A549 (cell line): ENCODE measurements around the gene RXRG. TPM values are rescaled to one million over a fixed set of nuclear protein-coding genes. Genes with fewer than 3 reads are reported as not detected.

Experiments used
- ATAC-seq, 2 experiments: fragments of 200-7000 bp in 1 of 2; fragments of >200 bp in 1 of 2; cut with Nextera tagmentation in 1 of 2; cut with Tn5 transposase in 1 of 2; 3 replicates each; pipeline versions ENCODE4 v1.8.0 to v1.9.1; 2018 to 2020; ENCODE audit warnings: mild to moderate bottlenecking in 1 of 2, moderate library complexity in 1 of 2
- CTCF ChIA-PET: fragments of 300-600 bp; sonication (Branson Sonifier 250); formaldehyde crosslinking; extraction: SDS; loops from one replicate; lab custom pipeline; 2021; ENCODE audit warnings: antibody characterized with exemption, inconsistent platforms; lab: Yijun Ruan, JAX
- POLR2A ChIA-PET: fragments of 350-600 bp; formaldehyde crosslinking; extraction: SDS; loops from one replicate; lab custom pipeline; 2021; ENCODE audit warnings: antibody characterized with exemption, inconsistent platforms; lab: Yijun Ruan, JAX
- DNase-seq, 2 experiments: peaks; one replicate each; pipeline versions ENCODE4 v3.0.0 to v3.0.0-alpha.2; 2011 to 2016; ENCODE audit warnings: low read depth in 1 of 2, low spot score in 1 of 2
- FAIRE-seq: peaks from 2 replicates; lab custom pipeline; 2011; peaks lifted over from hg19 to GRCh38; lab: Jason Lieb, UNC
- H3K27ac ChIP-seq, 2 experiments: fragments of >200 bp; sonication (Bioruptor Twin); formaldehyde crosslinking; 3 replicates each; pipeline ENCODE4 v1.5.1; 2016 to 2017
- H3K4me1 ChIP-seq: fragments of >200 bp; sonication (Bioruptor Twin); formaldehyde crosslinking; 3 replicates; pipeline ENCODE4 v1.6.1; 2016
- H3K4me2 ChIP-seq: fragments of >200 bp; sonication (Bioruptor Twin); formaldehyde crosslinking; 3 replicates; pipeline ENCODE4 v1.6.1; 2016
- H3K4me3 ChIP-seq: fragments of >200 bp; sonication (Bioruptor Twin); formaldehyde crosslinking; 3 replicates; pipeline ENCODE4 v1.5.1; 2016
- H3K9me3 ChIP-seq: fragments of >200 bp; sonication (Bioruptor Twin); formaldehyde crosslinking; 3 replicates; pipeline ENCODE4 v1.6.1; 2016
- CBX8 ChIP-seq: fragments of 200-600 bp; sonication (generic); IDR thresholded peaks from 2 replicates; pipeline ENCODE4 v1.6.1; 2016
- CEBPB ChIP-seq, 2 experiments: fragments of >200 bp in 1 of 2; sonication (Bioruptor Twin) in 1 of 2; formaldehyde crosslinking in 1 of 2; IDR thresholded peaks; 2 replicates each; pipeline ENCODE4 v1.6.1; 2012 to 2016
- EHMT2 ChIP-seq: fragments of 200-600 bp; sonication (generic); IDR thresholded peaks from 2 replicates; pipeline ENCODE4 v1.6.1; 2016; ENCODE audit warnings: antibody characterized with exemption, low read depth, mild to moderate bottlenecking, moderate library complexity
- ELK1 ChIP-seq: fragments of 150-350 bp; IDR thresholded peaks from 2 replicates; pipeline ENCODE4 v1.6.1; 2014; ENCODE audit warnings: low read depth, mild to moderate bottlenecking, low read length
- ESRRA ChIP-seq: fragments of 150-350 bp; IDR thresholded peaks from 2 replicates; pipeline ENCODE4 v1.6.1; 2014; ENCODE audit warnings: mild to moderate bottlenecking, low read length, borderline replicate concordance
- HOXA7 ChIP-seq: fragments of 250-450 bp; sonication (Bioruptor Pico); IDR thresholded peaks from 2 replicates; pipeline ENCODE4 v1.5.0; 2020; ENCODE audit warnings: mild to moderate bottlenecking, moderate library complexity
- HOXB13 ChIP-seq: fragments of 250-450 bp; sonication (Bioruptor Pico); IDR thresholded peaks from 2 replicates; pipeline ENCODE4 v1.5.0; 2020; ENCODE audit warnings: low read depth, mild to moderate bottlenecking, moderate library complexity
- JUN ChIP-seq, 2 experiments: fragments of >200 bp; sonication (Bioruptor Twin); formaldehyde crosslinking; IDR thresholded peaks; 2 replicates in 1 of 2; 3 replicates in 1 of 2; pipeline ENCODE4 v1.6.1; 2016 to 2017
- JUNB ChIP-seq: fragments of >200 bp; sonication (Bioruptor Twin); formaldehyde crosslinking; IDR thresholded peaks from 2 replicates; pipeline ENCODE4 v1.6.1; 2016
- NFE2L2 ChIP-seq: fragments of 150-350 bp; conservative IDR thresholded peaks from 2 replicates; pipeline ENCODE4 v1.6.1; 2014; ENCODE audit warnings: low read length
- NPAS2 ChIP-seq: fragments of 250-450 bp; sonication (Bioruptor Pico); IDR thresholded peaks from 2 replicates; pipeline ENCODE4 v1.8.0; 2022; ENCODE audit warnings: mild to moderate bottlenecking, moderate library complexity, borderline replicate concordance
- POLR2AphosphoS2 ChIP-seq: conservative IDR thresholded peaks from 2 replicates; pipeline ENCODE4 v1.6.1; 2012; ENCODE audit warnings: low read length, improper control_type of control experiment, inconsistent platforms
- RFX5 ChIP-seq: fragments of 450-650 bp; IDR thresholded peaks from 2 replicates; pipeline ENCODE4 v1.7.1; 2014; ENCODE audit warnings: antibody characterized with exemption, mild to moderate bottlenecking, moderate library complexity
- USF2 ChIP-seq: fragments of 450-650 bp; IDR thresholded peaks from 2 replicates; pipeline ENCODE4 v1.6.1; 2014; ENCODE audit warnings: antibody characterized with exemption
- ZSCAN20 ChIP-seq: fragments of 250-450 bp; sonication (Bioruptor Pico); IDR thresholded peaks from 2 replicates; pipeline ENCODE4 v1.8.0; 2022; ENCODE audit warnings: mild to moderate bottlenecking, moderate library complexity
- WGBS: methylation state at CpG from one replicate; pipeline ENCODE4 v1.1.6; 2017; ENCODE audit errors: missing lambda C conversion rate; 5-methylcytosine and 5-hydroxymethylcytosine counted together
- polyA plus RNA-seq, 4 experiments: library from polyadenylated mRNA; depleted of rRNA in 3 of 4; stranded (reverse); fragments of >200 nt; fragmentation: RNase III in 1 of 4; extraction: RNeasy Plus Mini Kit Qiagen cat#74134 plus additional on column Dnase treatment in 1 of 4; gene quantifications; 2 replicates in 3 of 4; 3 replicates in 1 of 4; pipeline ENCODE4 v1.2.3, GENCODE V29; 2011 to 2017
- TF ChIP-seq, protein P1 (sequence below): IDR thresholded peaks from 2 replicates; pipeline ENCODE4 v1.6.1; 2012; ENCODE audit warnings: low read depth, borderline replicate concordance
- TF ChIP-seq, protein P2 (sequence below): fragments of 200-600 bp; sonication (generic); IDR thresholded peaks from 2 replicates; pipeline ENCODE4 v1.6.1; 2016; ENCODE audit warnings: antibody characterized with exemption, mild to moderate bottlenecking, moderate library complexity
- TF ChIP-seq, protein P3 (sequence below): fragments of >200 bp; sonication (Bioruptor Twin); formaldehyde crosslinking; IDR thresholded peaks from 3 replicates; pipeline ENCODE4 v1.6.1; 2016

RXRG gene
- polyA plus RNA-seq, 2 of the 4 experiments (the other 2 are of a cell fraction), result not detected

DNA sequence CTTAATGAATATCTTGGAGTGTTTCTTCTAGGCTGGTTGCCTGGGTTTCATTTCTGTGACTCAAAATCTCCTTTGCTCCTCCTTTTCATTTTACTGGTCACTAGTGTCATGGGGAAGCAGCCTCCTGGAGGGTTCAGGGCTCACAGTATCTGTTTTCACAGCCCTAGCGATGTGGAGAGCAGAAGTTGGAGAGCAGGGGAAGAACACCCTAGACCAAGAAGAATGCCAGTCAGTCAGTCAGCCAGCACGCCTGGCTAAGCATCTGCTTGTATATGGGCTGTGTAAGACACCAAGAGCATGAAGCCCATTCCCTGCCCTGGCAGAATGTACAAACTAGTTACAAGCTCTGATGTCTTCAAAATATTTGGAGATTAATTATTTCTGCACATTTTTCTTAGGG is 7.9 kb downstream of the RXRG start:
- ChIA-PET CTCF (no interaction called here), POLR2A (no interaction called here)
- DNase-seq (no peak), ATAC-seq (no peak), FAIRE-seq (no peak)
- Histone ChIP-seq H3K4me1 (no peaks in the 10 kb centered on the region), H3K27ac (no peak overlapping the region), H3K4me2 (no peak overlapping the region), H3K9me3 (no peaks in the 10 kb centered on the region), H3K4me3 (no peak overlapping the region)
- TF ChIP-seq JUN (IDR thresholded peaks at IDR 0.05) (no peak), CBX8 (no peak), POLR2AphosphoS2 (no peak)
- 0% methylated on average over 2 of the region's 2 CpGs for WGBS

DNA sequence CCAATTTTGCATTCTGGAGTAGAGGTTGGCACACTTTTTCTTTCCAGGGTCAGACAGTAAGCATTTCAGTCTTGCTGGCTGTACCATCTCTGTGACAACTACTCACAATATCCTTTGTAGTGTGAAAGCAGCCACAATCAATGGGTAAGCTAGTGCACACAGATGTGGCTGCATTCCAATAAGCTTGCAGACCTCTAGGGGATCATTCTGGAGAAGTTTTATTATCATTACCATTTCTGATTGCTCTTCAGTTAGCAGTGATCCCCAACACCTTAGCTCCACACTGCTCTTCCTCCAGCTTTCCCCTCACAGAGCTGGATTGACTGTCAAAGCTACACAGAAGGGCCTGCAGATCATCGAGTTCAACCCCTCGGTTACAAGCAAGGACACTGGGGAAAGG is 9.1 kb downstream of the RXRG start:
- no peak for DNase-seq

GRCh38 chr1:165434281-165434680 is 10.6 kb downstream of the RXRG start:
- TF ChIP-seq ESRRA (no peak), USF2 (no peak), ELK1 (no peak)
- H3K27ac ChIP-seq, result no peak overlapping the region
- no peak overlapping the region for H3K4me2 ChIP-seq
- ChIA-PET CTCF (no interaction called here), POLR2A (no interaction called here)
- 3% methylated on average over 2 of the region's 2 CpGs for whole genome bisulfite sequencing
- ATAC-seq (no peak), DNase-seq (no peak), FAIRE-seq (no peak)
- no peaks in the 10 kb centered on the region for H3K9me3 ChIP-seq
- no peak overlapping the region for H3K4me3 ChIP-seq
- no peaks in the 10 kb centered on the region for H3K4me1 ChIP-seq

More for the DNA sequence above, 9.1 kb downstream of the RXRG start:
- Histone ChIP-seq H3K4me3 (no peak overlapping the region), H3K4me1 (no peaks in the 10 kb centered on the region), H3K4me2 (no peak overlapping the region), H3K27ac (no peak overlapping the region), H3K9me3 (no peaks in the 10 kb centered on the region)
- 0% methylated on average over 2 of the region's 2 CpGs for WGBS
- ATAC-seq, result no peak
- ChIA-PET CTCF (no interaction called here), POLR2A (no interaction called here)
- TF ChIP-seq ZSCAN20 (CRISPR knock-in tag) (no peak), NFE2L2 (no peak), HOXB13 (CRISPR knock-in tag) (no peak), CEBPB (IDR thresholded peaks at IDR 0.05) (no peak), POLR2AphosphoS2 (no peak), RFX5 (no peak), NPAS2 (no peak), HOXA7 (CRISPR knock-in tag) (no peak), EHMT2 (no peak), JUNB (no peak)
- TF ChIP-seq, protein P1, sequence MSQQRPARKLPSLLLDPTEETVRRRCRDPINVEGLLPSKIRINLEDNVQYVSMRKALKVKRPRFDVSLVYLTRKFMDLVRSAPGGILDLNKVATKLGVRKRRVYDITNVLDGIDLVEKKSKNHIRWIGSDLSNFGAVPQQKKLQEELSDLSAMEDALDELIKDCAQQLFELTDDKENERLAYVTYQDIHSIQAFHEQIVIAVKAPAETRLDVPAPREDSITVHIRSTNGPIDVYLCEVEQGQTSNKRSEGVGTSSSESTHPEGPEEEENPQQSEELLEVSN, result no peak
- TF ChIP-seq, protein P2, sequence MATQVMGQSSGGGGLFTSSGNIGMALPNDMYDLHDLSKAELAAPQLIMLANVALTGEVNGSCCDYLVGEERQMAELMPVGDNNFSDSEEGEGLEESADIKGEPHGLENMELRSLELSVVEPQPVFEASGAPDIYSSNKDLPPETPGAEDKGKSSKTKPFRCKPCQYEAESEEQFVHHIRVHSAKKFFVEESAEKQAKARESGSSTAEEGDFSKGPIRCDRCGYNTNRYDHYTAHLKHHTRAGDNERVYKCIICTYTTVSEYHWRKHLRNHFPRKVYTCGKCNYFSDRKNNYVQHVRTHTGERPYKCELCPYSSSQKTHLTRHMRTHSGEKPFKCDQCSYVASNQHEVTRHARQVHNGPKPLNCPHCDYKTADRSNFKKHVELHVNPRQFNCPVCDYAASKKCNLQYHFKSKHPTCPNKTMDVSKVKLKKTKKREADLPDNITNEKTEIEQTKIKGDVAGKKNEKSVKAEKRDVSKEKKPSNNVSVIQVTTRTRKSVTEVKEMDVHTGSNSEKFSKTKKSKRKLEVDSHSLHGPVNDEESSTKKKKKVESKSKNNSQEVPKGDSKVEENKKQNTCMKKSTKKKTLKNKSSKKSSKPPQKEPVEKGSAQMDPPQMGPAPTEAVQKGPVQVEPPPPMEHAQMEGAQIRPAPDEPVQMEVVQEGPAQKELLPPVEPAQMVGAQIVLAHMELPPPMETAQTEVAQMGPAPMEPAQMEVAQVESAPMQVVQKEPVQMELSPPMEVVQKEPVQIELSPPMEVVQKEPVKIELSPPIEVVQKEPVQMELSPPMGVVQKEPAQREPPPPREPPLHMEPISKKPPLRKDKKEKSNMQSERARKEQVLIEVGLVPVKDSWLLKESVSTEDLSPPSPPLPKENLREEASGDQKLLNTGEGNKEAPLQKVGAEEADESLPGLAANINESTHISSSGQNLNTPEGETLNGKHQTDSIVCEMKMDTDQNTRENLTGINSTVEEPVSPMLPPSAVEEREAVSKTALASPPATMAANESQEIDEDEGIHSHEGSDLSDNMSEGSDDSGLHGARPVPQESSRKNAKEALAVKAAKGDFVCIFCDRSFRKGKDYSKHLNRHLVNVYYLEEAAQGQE, result no peak
- TF ChIP-seq, protein P3, sequence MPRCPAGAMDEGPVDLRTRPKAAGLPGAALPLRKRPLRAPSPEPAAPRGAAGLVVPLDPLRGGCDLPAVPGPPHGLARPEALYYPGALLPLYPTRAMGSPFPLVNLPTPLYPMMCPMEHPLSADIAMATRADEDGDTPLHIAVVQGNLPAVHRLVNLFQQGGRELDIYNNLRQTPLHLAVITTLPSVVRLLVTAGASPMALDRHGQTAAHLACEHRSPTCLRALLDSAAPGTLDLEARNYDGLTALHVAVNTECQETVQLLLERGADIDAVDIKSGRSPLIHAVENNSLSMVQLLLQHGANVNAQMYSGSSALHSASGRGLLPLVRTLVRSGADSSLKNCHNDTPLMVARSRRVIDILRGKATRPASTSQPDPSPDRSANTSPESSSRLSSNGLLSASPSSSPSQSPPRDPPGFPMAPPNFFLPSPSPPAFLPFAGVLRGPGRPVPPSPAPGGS, result no peak
- no peak for FAIRE-seq
